ENCODE data around the gene IL18R1. TPM values are rescaled to one million over a fixed set of nuclear protein-coding genes. Genes with fewer than 3 reads are reported as not detected.

IL18R1 gene
- total RNA-seq, 1 donor from 2014 or later: not detected

GRCh38 chr2:102412199-102412598 is 56.6 kb downstream of the IL18R1 start:
- Mint-ChIP-seq H3K27me3 (ENCODE audit: unreplicated experiment) (no peaks in the 10 kb centered on the region), H3K36me3 (ENCODE audit: unreplicated experiment) (no peaks in the 10 kb centered on the region), H3K4me1 (ENCODE audit: low read depth, unreplicated experiment) (no peaks in the 10 kb centered on the region), H3K4me3 (ENCODE audit: unreplicated experiment) (no peak overlapping the region), H3K9me3 (ENCODE audit: unreplicated experiment) (peaks cover 2% of the 10 kb centered on the region), H3K27ac (ENCODE audit: unreplicated experiment) (no peak overlapping the region)
- TF ChIP-seq, protein P1, sequence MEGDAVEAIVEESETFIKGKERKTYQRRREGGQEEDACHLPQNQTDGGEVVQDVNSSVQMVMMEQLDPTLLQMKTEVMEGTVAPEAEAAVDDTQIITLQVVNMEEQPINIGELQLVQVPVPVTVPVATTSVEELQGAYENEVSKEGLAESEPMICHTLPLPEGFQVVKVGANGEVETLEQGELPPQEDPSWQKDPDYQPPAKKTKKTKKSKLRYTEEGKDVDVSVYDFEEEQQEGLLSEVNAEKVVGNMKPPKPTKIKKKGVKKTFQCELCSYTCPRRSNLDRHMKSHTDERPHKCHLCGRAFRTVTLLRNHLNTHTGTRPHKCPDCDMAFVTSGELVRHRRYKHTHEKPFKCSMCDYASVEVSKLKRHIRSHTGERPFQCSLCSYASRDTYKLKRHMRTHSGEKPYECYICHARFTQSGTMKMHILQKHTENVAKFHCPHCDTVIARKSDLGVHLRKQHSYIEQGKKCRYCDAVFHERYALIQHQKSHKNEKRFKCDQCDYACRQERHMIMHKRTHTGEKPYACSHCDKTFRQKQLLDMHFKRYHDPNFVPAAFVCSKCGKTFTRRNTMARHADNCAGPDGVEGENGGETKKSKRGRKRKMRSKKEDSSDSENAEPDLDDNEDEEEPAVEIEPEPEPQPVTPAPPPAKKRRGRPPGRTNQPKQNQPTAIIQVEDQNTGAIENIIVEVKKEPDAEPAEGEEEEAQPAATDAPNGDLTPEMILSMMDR (IDR thresholded peaks at IDR 0.05; ENCODE audit: partially characterized antibody, unreplicated experiment): no peak
- DNase-seq: no peak

DNA sequence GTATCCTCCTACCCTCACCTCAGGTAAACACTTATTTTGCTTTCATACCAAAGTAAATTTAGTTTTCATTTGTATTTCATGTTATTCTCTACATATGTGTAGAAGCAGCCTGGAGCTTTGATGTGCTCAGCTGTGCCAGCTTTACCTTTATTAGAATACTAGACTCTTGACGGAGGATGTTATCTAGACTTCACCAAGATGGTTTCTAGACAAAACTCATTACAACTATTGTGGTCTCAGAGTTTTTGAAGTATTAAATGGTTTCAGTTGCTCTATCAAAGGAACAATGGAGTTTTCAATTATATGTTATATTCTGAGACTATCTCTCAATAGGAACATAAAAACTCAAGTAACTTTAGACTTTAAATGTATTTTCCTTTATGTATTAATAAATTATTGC is 62.4 kb downstream of the IL18R1 start:
- Mint-ChIP-seq H3K9me3 (ENCODE audit: unreplicated experiment) (no peaks in the 10 kb centered on the region), H3K36me3 (ENCODE audit: unreplicated experiment) (no peaks in the 10 kb centered on the region), H3K4me1 (ENCODE audit: low read depth, unreplicated experiment) (no peaks in the 10 kb centered on the region), H3K27me3 (ENCODE audit: unreplicated experiment) (peaks cover 2% of the 10 kb centered on the region), H3K27ac (ENCODE audit: unreplicated experiment) (no peak overlapping the region), H3K4me3 (ENCODE audit: unreplicated experiment) (no peak overlapping the region)
- TF ChIP-seq, protein P1 (IDR thresholded peaks at IDR 0.05; ENCODE audit: partially characterized antibody, unreplicated experiment): no peak
- no peak for DNase-seq

DNA sequence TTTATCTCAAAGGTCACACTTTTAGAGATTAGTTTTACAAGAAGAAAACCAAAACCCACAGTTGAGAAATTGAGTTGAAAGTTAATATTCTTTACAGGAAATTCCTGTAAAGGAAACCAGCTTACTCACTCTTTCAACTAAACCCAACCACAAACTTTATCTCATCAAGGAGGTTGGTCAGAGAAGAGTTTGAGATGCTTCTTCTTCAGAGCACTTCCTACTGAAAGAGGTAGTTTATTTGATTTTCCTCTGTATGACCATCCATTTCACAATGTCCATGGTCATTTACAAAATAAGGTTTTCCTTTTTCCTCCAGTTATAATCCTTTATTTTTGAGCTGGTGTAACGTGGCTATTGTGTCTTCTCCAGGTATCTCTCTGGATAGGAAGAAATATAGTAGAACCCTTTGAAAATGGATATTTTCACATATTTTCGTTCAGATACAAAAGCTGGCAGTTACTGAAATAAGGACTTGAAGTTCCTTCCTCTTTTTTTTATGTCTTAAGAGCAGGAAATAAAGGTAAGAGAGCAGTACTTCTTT is 62.9 kb downstream of the IL18R1 start:
- no peak for DNase-seq
- no peaks in the 10 kb centered on the region for H3K9me3 Mint-ChIP-seq (ENCODE audit: unreplicated experiment)
- TF ChIP-seq, protein P1 (IDR thresholded peaks at IDR 0.05; ENCODE audit: partially characterized antibody, unreplicated experiment): no peak
- H3K4me1 Mint-ChIP-seq (ENCODE audit: low read depth, unreplicated experiment): no peaks in the 10 kb centered on the region
- H3K36me3 Mint-ChIP-seq (ENCODE audit: unreplicated experiment): no peaks in the 10 kb centered on the region
- H3K4me3 Mint-ChIP-seq (ENCODE audit: unreplicated experiment): no peak overlapping the region
- H3K27me3 Mint-ChIP-seq (ENCODE audit: unreplicated experiment): peaks cover 2% of the 10 kb centered on the region
- H3K27ac Mint-ChIP-seq (ENCODE audit: unreplicated experiment): no peak overlapping the region

DNA sequence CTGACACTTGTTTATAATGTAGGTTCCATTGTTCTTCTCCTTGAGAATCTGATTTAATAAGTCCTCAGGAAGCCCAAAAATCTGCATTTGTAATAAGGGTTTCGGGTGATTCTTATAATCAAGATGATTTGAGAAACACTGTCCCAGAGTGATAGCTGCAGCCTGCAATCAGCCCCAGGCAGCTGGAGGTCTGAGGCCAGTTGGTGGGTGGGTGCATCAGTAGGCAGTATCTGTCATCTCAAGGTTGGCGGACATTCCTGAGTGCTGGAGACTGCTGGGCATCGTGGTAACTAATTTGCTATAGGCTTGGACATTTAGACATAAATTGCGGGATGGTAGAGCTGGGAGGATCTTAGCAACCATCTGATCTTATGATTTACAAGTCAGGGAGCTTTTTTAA is 64.7 kb downstream of the IL18R1 start:
- H3K27ac Mint-ChIP-seq (ENCODE audit: unreplicated experiment): no peak overlapping the region
- H3K36me3 Mint-ChIP-seq (ENCODE audit: unreplicated experiment): no peaks in the 10 kb centered on the region
- no peak overlapping the region for H3K4me3 Mint-ChIP-seq (ENCODE audit: unreplicated experiment)
- H3K4me1 Mint-ChIP-seq (ENCODE audit: low read depth, unreplicated experiment): no peaks in the 10 kb centered on the region
- H3K9me3 Mint-ChIP-seq (ENCODE audit: unreplicated experiment): no peaks in the 10 kb centered on the region
- TF ChIP-seq, protein P1 (IDR thresholded peaks at IDR 0.05; ENCODE audit: partially characterized antibody, unreplicated experiment): no peak
- peaks cover 2% of the 10 kb centered on the region for H3K27me3 Mint-ChIP-seq (ENCODE audit: unreplicated experiment)
- DNase-seq: no peak

DNA sequence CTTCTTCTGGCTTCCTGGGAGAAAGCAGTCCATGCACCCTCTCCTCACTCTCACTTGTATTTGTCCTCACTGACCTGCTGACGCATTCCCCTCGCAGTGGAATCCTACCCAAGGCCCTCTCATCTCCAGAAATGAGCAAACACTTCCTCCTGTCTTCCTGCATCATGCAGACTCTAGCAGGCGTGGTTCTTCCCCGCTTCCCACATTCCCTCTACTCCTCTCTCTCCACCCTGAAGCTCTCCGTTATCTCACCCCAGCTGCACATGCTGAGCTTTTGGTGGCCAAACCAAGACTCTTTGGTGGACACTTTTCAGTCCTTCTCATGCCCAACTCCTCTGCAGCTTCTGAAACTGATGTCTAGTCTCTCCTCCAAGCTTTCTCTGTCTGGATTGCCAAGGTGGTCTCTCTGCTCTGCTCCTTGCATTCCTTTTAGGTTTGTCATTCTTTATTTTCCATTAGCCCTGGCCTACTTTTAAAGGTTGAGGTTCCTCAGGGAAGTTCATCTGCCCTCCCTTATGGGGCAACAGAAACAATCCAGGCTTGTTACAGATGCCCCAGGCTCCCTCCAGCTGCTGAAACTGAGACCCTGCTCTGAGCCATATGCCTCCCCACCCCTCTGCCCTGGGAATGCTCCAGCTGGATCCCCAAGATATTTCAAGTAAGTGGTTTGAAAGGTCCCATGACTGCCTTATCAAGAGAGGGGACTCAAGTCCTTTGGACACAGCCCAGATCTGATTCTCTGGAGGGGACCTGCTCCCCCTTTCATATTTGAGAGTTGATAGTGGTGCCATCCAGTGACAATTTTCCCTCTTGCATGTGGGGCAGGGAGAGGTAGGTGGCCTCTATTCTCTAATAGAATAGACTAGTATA is 66.5 kb downstream of the IL18R1 start:
- Mint-ChIP-seq H3K4me1 (ENCODE audit: low read depth, unreplicated experiment) (no peaks in the 10 kb centered on the region), H3K4me3 (ENCODE audit: unreplicated experiment) (no peak overlapping the region), H3K27ac (ENCODE audit: unreplicated experiment) (no peak overlapping the region), H3K9me3 (ENCODE audit: unreplicated experiment) (no peaks in the 10 kb centered on the region), H3K36me3 (ENCODE audit: unreplicated experiment) (no peaks in the 10 kb centered on the region), H3K27me3 (ENCODE audit: unreplicated experiment) (peaks cover 2% of the 10 kb centered on the region)
- TF ChIP-seq, protein P1 (IDR thresholded peaks at IDR 0.05; ENCODE audit: partially characterized antibody, unreplicated experiment): no peak
- no peak for DNase-seq
